ENCODE results near the gene NCAPD3.

The NCAPD3 gene

DNA sequence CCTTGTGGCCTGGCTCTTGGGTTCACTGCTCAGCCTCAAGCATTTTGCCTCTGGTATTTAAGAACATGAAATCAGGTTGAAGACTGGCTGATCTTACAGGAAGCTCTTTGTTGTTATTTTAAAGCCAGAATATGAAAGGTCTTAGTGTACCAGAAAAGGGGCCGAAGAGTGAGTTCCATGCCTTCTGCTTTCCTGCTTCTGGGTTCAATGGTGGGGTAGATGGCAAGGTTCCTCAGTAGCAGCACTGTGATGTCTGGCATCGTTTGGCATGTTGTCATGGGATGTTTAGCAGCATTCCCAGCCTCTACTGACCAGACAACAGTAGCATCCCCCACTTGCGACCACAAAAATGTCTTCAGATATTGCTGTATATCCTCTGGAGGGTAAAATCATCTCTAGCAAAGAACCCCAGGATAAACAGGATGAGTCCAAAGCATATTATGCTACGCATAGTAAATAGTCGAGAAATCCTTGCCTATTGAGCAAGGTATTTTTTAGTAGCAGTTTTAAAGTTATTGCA lies 3.1 kb upstream of the NCAPD3 start:
- peaks cover 19% of the 10 kb centered on the region for H3K79me2 ChIP-seq (ENCODE audit: control insufficient read depth, low read length)
- H3K4me1 ChIP-seq (ENCODE audit: control insufficient read depth, low read length), result peaks cover 62% of the 10 kb centered on the region

DNA sequence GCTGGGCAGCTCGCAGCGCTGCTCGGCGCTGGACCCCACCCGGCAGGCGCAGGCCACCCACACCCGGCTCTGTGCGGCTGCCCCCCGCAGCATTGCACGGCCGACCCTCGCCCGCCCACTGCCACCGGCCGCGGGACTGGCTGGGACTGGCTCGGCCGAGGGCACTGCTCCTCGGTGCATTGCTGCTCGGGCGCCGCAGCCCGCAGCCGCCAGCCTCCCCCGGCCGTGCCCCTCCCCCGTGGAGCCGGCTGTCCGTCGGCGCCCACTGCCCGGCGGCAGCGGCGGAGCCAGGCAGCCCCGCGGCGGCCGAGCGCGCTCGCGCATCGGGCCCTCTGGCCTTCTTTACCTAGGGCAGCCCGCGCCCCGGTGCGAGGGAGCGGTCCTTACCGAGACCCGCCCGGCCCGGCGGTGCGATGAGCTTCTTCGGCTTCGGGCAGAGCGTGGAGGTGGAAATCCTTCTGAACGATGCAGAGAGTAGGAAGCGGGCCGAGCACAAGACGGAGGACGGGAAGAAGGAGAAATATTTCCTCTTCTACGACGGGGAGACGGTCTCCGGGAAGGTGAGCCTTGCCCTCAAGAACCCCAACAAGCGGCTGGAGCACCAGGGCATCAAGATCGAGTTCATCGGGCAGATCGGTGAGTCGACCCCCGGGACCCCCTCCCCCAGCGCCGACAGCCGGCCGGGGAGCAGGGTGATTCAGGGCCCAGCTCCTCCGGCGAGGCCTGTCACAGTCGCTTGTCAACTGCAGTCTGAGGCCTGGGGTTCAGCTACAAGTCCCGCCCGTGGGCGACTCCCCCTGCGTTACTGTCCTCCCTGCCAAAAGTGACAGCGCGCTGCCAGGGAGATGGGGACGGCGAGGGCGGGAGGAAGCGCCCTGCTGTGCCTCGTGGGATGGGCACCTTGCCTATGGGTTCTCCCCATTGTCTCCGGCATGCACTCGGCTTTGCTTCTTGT lies 1.2 kb upstream of the NCAPD3 start:
- Histone ChIP-seq H3K4me2 (ENCODE audit: low read length) (peak overlapping the region; percentile 89), H3K4me1 (ENCODE audit: control insufficient read depth, low read length) (peaks cover 56% of the 10 kb centered on the region), H4K20me1 (ENCODE audit: control insufficient read depth, insufficient read depth, low read depth, low read length) (peaks cover 60% of the 10 kb centered on the region), H3K4me3 (ENCODE audit: low read length) (peak overlapping the region; percentile 90), H3K27me3 (ENCODE audit: control insufficient read depth, low read length) (peaks cover 43% of the 10 kb centered on the region), H3K9me3 (ENCODE audit: control insufficient read depth, insufficient read depth, low read length) (no peaks in the 10 kb centered on the region), H3K9me2 (replicated peaks; ENCODE audit: control insufficient read depth, low read length) (no peaks in the 10 kb centered on the region), H3K36me3 (ENCODE audit: control insufficient read depth, low read length) (peaks cover 33% of the 10 kb centered on the region), H3K27ac (ENCODE audit: low read depth, low read length) (no peak overlapping the region), H3K79me2 (ENCODE audit: control insufficient read depth, low read length) (peaks cover 38% of the 10 kb centered on the region), H3F3A (ENCODE audit: control insufficient read depth, insufficient read depth) (peaks cover 3% of the 10 kb centered on the region; the same call in 1 of the 2 replicates)
- TF ChIP-seq, protein P1, sequence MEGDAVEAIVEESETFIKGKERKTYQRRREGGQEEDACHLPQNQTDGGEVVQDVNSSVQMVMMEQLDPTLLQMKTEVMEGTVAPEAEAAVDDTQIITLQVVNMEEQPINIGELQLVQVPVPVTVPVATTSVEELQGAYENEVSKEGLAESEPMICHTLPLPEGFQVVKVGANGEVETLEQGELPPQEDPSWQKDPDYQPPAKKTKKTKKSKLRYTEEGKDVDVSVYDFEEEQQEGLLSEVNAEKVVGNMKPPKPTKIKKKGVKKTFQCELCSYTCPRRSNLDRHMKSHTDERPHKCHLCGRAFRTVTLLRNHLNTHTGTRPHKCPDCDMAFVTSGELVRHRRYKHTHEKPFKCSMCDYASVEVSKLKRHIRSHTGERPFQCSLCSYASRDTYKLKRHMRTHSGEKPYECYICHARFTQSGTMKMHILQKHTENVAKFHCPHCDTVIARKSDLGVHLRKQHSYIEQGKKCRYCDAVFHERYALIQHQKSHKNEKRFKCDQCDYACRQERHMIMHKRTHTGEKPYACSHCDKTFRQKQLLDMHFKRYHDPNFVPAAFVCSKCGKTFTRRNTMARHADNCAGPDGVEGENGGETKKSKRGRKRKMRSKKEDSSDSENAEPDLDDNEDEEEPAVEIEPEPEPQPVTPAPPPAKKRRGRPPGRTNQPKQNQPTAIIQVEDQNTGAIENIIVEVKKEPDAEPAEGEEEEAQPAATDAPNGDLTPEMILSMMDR (IDR thresholded peaks at IDR 0.05; ENCODE audit: low read depth, low read length, poor library complexity, severe bottlenecking), result no peak
- no peak for TF ChIP-seq EZH2phosphoT487 (IDR thresholded peaks at IDR 0.05; ENCODE audit: borderline replicate concordance, low read length)

More for the DNA sequence above, 3.1 kb upstream of the NCAPD3 start:
- H4K20me1 ChIP-seq (ENCODE audit: control insufficient read depth, insufficient read depth, low read depth, low read length), result peaks cover 65% of the 10 kb centered on the region
- peaks cover 61% of the 10 kb centered on the region for H3K27me3 ChIP-seq (ENCODE audit: control insufficient read depth, low read length)
- H3K9me3 ChIP-seq (ENCODE audit: control insufficient read depth, insufficient read depth, low read length), result no peaks in the 10 kb centered on the region
- H3K4me3 ChIP-seq (ENCODE audit: low read length), result no peak overlapping the region
- H3K9me2 ChIP-seq (replicated peaks; ENCODE audit: control insufficient read depth, low read length), result no peaks in the 10 kb centered on the region
- peaks cover 3% of the 10 kb centered on the region; the same call in 1 of the 2 replicates for H3F3A ChIP-seq (ENCODE audit: control insufficient read depth, insufficient read depth)
- no peak overlapping the region for H3K27ac ChIP-seq (ENCODE audit: low read depth, low read length)
- TF ChIP-seq EZH2phosphoT487 (IDR thresholded peaks at IDR 0.05; ENCODE audit: borderline replicate concordance, low read length), result no peak
- TF ChIP-seq, protein P1 (IDR thresholded peaks at IDR 0.05; ENCODE audit: low read depth, low read length, poor library complexity, severe bottlenecking), result no peak
- no peak overlapping the region for H3K4me2 ChIP-seq (ENCODE audit: low read length)
- peaks cover 14% of the 10 kb centered on the region for H3K36me3 ChIP-seq (ENCODE audit: control insufficient read depth, low read length)

DNA sequence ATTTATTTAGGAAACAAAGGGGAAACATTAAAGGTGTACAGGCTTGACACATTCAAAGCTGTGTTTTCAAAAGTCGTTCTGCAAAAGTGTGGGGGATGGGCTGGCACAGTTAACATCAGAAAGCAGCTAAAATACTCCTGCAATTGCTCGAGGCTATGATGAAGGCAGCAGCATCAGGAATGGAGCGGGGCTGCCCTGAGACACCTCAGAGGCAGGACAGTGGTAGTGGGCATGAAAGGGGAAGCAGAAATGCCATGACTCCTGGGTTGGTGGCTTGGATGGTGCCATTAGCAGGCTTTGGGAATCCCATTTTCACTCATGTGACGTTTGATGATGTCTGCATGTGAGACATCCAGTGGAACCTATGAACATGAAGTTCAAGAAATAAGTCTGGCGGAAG lies 646 bp downstream of the NCAPD3 start:
- Histone ChIP-seq H3F3A (ENCODE audit: control insufficient read depth, insufficient read depth) (peaks cover 3% of the 10 kb centered on the region; the same call in 1 of the 2 replicates), H3K36me3 (ENCODE audit: control insufficient read depth, low read length) (peaks cover 50% of the 10 kb centered on the region), H3K27me3 (ENCODE audit: control insufficient read depth, low read length) (peaks cover 32% of the 10 kb centered on the region), H3K4me2 (ENCODE audit: low read length) (peak overlapping the region; percentile 89), H3K27ac (ENCODE audit: low read depth, low read length) (peak overlapping the region; percentile 78; the same call in 1 of the 2 replicates), H4K20me1 (ENCODE audit: control insufficient read depth, insufficient read depth, low read depth, low read length) (peaks cover 57% of the 10 kb centered on the region), H3K79me2 (ENCODE audit: control insufficient read depth, low read length) (peaks cover 52% of the 10 kb centered on the region), H3K9me2 (replicated peaks; ENCODE audit: control insufficient read depth, low read length) (no peaks in the 10 kb centered on the region), H3K9me3 (ENCODE audit: control insufficient read depth, insufficient read depth, low read length) (no peaks in the 10 kb centered on the region), H3K4me3 (ENCODE audit: low read length) (peak overlapping the region; percentile 90), H3K4me1 (ENCODE audit: control insufficient read depth, low read length) (peaks cover 37% of the 10 kb centered on the region)
- TF ChIP-seq EZH2phosphoT487 (IDR thresholded peaks at IDR 0.05; ENCODE audit: borderline replicate concordance, low read length), result no peak
- TF ChIP-seq, protein P1 (IDR thresholded peaks at IDR 0.05; ENCODE audit: low read depth, low read length, poor library complexity, severe bottlenecking), result no peak

Data from DOHH2 (cell line).